GM19452 (cell line): ENCODE data around the gene SERPINB7.
A peak's percentile ranks its signal among the peaks of the same experiment; 100 is the strongest.

Experiments
- ATAC-seq: cut with Tn5 transposase; IDR thresholded peaks from one replicate; pipeline ENCODE4 v1.9.1; 2021; ENCODE audit not compliant: unreplicated experiment

The SERPINB7 gene

GRCh38 chr18:63843008-63843407 is 67.8 kb downstream of the SERPINB7 start:
- ATAC-seq: no peak

- ATAC-seq: no peak
Measured at GRCh38 chr18:63844254-63844653, 69.0 kb downstream of the SERPINB7 start.

GRCh38 chr18:63848159-63848558 is 72.9 kb downstream of the SERPINB7 start:
- ATAC-seq: peak; percentile 51

GRCh38 chr18:63850020-63850419 is 74.8 kb downstream of the SERPINB7 start:
- peak; percentile 57 for ATAC-seq

- no peak for ATAC-seq
Measured at GRCh38 chr18:63850636-63851035, 75.4 kb downstream of the SERPINB7 start.
